A673 (cell line): ENCODE results near the gene STPG3.

ENCODE experiments used
- EZH2 ChIP-seq: fragments of 200-600 bp; sonication (generic); IDR thresholded peaks from 2 replicates; pipeline ENCODE4 v1.6.1; 2017; ENCODE audit warnings: borderline replicate concordance, low read depth, mild to moderate bottlenecking, mixed read lengths, antibody characterized with exemption, low read length; ENCODE audit not compliant: poor library complexity, severe bottlenecking
- TF ChIP-seq, protein P1 (sequence below): fragments of 300-800, 200-600 bp; sonication (generic); conservative IDR thresholded peaks from 2 replicates; pipeline ENCODE4 v1.5.1; 2017; ENCODE audit warnings: low read depth, mild to moderate bottlenecking, antibody characterized with exemption, low read length, moderate library complexity, mixed read lengths

- TF ChIP-seq, protein P1, sequence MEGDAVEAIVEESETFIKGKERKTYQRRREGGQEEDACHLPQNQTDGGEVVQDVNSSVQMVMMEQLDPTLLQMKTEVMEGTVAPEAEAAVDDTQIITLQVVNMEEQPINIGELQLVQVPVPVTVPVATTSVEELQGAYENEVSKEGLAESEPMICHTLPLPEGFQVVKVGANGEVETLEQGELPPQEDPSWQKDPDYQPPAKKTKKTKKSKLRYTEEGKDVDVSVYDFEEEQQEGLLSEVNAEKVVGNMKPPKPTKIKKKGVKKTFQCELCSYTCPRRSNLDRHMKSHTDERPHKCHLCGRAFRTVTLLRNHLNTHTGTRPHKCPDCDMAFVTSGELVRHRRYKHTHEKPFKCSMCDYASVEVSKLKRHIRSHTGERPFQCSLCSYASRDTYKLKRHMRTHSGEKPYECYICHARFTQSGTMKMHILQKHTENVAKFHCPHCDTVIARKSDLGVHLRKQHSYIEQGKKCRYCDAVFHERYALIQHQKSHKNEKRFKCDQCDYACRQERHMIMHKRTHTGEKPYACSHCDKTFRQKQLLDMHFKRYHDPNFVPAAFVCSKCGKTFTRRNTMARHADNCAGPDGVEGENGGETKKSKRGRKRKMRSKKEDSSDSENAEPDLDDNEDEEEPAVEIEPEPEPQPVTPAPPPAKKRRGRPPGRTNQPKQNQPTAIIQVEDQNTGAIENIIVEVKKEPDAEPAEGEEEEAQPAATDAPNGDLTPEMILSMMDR = no peak
- TF ChIP-seq EZH2 = no peak
Observed at GRCh38 chr9:137233143-137233980, 17.7 kb upstream of the STPG3 start.
